Measurements from ENCODE around the gene GSTM5.
"Not testable (repeated sequence)": the region's sequence is repeated elsewhere in the genome, so short reads cannot be mapped to it uniquely, and the experiment has no call there.

GSTM5 gene

DNA sequence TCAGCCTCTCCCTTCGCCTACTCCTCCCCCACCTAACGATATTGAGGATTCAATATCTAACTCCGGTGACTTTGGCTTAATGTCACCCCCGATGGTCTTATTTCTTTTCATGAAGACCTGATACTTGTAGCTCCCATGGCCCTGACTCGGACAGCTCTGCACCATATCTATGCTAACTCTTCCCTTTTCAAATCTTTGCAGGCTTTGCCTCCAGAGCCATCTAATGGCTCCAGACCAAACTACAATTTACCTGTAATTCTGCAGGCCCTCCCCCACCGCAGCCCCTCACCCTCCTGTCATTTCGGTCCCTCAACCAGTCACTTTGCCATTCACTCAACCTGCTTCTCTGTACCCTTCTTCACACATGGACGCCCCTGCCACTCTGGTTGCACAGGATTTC, 7.9 kb upstream of the GSTM5 start:
- Histone ChIP-seq H3K27ac (no peak overlapping the region), H3K9me3 (ENCODE audit: severe bottlenecking) (peaks cover 15% of the 10 kb centered on the region), H3K36me3 (no peaks in the 10 kb centered on the region), H3K27me3 (ENCODE audit: insufficient read depth, low read depth, severe bottlenecking) (no peaks in the 10 kb centered on the region), H3K4me3 (ENCODE audit: low read depth, low read length) (no peak overlapping the region)
- no peak for DNase-seq
- TF ChIP-seq, protein P1, sequence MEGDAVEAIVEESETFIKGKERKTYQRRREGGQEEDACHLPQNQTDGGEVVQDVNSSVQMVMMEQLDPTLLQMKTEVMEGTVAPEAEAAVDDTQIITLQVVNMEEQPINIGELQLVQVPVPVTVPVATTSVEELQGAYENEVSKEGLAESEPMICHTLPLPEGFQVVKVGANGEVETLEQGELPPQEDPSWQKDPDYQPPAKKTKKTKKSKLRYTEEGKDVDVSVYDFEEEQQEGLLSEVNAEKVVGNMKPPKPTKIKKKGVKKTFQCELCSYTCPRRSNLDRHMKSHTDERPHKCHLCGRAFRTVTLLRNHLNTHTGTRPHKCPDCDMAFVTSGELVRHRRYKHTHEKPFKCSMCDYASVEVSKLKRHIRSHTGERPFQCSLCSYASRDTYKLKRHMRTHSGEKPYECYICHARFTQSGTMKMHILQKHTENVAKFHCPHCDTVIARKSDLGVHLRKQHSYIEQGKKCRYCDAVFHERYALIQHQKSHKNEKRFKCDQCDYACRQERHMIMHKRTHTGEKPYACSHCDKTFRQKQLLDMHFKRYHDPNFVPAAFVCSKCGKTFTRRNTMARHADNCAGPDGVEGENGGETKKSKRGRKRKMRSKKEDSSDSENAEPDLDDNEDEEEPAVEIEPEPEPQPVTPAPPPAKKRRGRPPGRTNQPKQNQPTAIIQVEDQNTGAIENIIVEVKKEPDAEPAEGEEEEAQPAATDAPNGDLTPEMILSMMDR (IDR thresholded peaks at IDR 0.05; ENCODE audit: low read depth, low read length) = peak; percentile 32; the same call in 1 of the 2 replicates

DNA sequence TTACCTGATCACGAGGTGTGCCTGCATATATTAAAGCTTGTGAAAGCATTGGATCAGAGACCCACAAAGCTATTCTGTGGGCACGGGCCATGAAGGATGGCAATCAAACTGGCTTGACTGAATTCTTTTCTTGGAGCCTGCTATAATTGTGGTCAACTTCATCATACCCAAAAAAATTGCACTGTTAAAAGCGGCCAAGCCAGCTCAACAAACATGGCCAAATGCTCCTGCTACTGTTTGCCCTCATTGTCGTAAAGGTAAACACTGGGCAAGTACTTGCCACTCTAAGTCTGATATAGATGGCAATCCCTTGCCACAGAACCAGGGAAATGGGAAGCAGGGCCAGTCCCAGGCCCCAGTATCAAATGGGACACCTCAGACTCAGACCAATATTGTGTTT, 6.6 kb upstream of the GSTM5 start:
- H3K27me3 ChIP-seq (ENCODE audit: insufficient read depth, low read depth, severe bottlenecking) = no peaks in the 10 kb centered on the region
- no peak for DNase-seq
- H3K9me3 ChIP-seq (ENCODE audit: severe bottlenecking) = peaks cover 15% of the 10 kb centered on the region
- TF ChIP-seq, protein P1 (IDR thresholded peaks at IDR 0.05; ENCODE audit: low read depth, low read length) = no peak
- H3K36me3 ChIP-seq = no peaks in the 10 kb centered on the region
- H3K4me3 ChIP-seq (ENCODE audit: low read depth, low read length) = no peak overlapping the region
- no peak overlapping the region for H3K27ac ChIP-seq

DNA sequence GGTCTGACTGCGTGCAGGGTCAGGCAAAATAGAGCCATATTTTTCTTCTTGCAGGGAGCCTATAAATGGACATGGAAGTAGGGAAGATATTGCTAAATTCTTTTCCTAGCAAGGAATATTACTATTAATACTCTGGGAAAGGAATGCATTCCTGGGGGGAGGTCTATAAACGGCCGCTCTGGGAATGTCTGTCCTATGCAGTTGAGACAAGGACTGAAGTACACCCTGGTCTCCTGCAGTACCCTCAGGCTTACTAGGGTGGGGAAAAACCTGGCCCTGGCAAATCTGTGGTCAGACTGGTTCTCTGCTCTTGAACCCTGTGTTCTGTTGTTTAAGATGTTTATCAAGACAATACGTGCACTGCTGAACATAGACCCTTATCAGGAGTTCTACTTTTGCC, 3.1 kb upstream of the GSTM5 start:
- H3K9me3 ChIP-seq (ENCODE audit: severe bottlenecking); H3K27me3 ChIP-seq (ENCODE audit: insufficient read depth, low read depth, severe bottlenecking); DNase-seq; H3K27ac ChIP-seq; H3K36me3 ChIP-seq; H3K4me3 ChIP-seq (ENCODE audit: low read depth, low read length): not testable (repeated sequence)

DNA sequence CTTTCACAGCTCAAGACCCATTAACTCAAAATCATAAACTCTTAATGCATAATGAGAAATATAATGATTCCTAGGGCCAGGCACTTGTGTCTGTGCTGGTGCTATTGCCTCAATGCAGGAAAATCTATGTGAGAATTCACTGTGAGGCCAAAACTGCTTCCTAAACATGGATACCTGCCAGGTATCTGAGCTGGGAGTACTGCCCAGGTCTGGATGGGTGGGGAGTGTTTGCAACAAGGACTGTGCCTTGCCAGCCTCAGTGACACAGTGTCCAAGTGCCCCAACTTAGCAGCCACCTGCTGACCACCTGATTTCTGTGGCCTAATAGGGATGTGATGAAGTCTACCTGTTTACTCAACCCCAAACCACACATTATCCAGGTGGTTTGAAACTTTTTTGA, 2.2 kb upstream of the GSTM5 start:
- not testable (repeated sequence) for H3K27ac ChIP-seq; DNase-seq; H3K36me3 ChIP-seq; H3K9me3 ChIP-seq (ENCODE audit: severe bottlenecking); H3K4me3 ChIP-seq (ENCODE audit: low read depth, low read length); H3K27me3 ChIP-seq (ENCODE audit: insufficient read depth, low read depth, severe bottlenecking)

DNA sequence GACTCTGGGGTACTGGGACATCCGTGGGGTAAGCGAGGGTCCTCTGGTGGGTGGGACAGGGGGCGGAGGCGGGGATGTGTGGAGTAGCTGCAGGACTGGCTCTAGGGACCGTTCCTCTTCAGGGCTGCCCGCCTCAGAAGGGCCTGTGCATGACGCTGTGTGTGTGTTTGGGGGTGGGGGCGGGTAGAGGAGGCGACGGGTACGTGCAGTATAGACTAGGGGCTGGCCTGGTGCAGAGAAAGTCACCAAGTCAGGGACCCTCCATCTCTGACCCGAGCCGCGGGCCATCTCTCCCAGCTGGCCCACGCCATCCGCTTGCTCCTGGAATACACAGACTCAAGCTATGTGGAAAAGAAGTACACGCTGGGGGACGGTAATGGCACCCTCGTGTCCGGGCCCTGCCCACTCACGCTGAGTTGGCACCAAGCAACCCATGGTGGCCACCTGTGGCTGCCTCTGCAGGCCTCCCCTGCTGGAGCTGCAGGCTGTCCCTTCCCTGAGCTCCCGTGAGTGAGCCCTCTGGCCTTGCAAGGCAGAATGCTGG, 342 bp downstream of the GSTM5 start:
- TF ChIP-seq, protein P1 (IDR thresholded peaks at IDR 0.05; ENCODE audit: low read depth, low read length) = no peak
- no peaks in the 10 kb centered on the region for H3K27me3 ChIP-seq (ENCODE audit: insufficient read depth, low read depth, severe bottlenecking)
- no peak overlapping the region for H3K4me3 ChIP-seq (ENCODE audit: low read depth, low read length)
- H3K9me3 ChIP-seq (ENCODE audit: severe bottlenecking) = peaks cover 8% of the 10 kb centered on the region
- no peaks in the 10 kb centered on the region for H3K36me3 ChIP-seq
- DNase-seq = no peak
- H3K27ac ChIP-seq = no peak overlapping the region

DNA sequence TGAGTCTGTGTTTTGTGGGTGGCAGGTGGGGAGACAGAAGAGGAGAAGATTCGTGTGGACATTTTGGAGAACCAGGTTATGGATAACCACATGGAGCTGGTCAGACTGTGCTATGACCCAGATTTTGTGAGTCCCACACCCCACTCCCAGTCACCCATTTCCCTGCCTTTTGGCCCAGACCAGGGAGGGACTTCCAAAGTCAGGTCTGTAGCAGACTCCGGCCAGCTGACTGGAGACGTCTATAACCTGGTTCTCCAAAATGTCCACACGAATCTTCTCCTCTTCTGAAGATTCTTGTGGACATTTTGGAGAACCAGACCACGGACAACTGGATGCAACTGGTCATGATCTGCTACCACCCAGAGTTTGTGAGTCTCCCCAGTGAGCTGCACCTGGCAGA, 1.6 kb downstream of the GSTM5 start:
- TF ChIP-seq, protein P1 (IDR thresholded peaks at IDR 0.05; ENCODE audit: low read depth, low read length) = no peak
- Histone ChIP-seq H3K36me3 (no peaks in the 10 kb centered on the region), H3K4me3 (ENCODE audit: low read depth, low read length) (no peak overlapping the region), H3K27ac (no peak overlapping the region), H3K9me3 (ENCODE audit: severe bottlenecking) (peaks cover 5% of the 10 kb centered on the region), H3K27me3 (ENCODE audit: insufficient read depth, low read depth, severe bottlenecking) (no peaks in the 10 kb centered on the region)
- no peak for DNase-seq

DNA sequence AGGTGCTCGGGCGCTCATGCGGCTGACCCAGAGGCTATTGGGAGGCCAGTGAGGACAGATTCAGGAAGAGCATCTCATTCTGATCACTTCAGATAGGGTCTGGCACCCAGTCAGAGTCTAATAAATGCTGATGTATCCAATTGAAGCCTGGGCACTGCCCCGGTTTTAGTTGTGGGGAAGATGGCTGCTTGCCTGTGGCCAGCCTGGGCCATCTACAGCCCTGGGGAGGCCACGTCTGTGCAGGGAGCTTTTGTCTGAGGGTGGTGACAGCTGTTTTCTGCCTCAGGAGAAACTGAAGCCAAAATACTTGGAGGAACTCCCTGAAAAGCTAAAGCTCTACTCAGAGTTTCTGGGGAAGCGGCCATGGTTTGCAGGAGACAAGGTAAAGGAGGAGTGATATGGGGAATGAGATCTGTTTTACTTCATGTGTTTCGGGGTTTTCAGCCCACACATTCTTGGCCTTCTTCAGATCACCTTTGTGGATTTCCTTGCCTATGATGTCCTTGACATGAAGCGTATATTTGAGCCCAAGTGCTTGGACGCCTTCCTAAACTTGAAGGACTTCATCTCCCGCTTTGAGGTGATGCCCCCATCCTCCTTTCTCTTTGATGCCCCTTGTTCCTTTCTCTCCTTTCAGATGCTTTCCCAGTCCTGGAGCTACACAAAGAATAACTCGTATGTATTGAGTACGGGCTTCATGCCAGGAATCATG, 2.8 kb downstream of the GSTM5 start:
- TF ChIP-seq, protein P1 (IDR thresholded peaks at IDR 0.05; ENCODE audit: low read depth, low read length) = no peak
- Histone ChIP-seq H3K4me3 (ENCODE audit: low read depth, low read length) (no peak overlapping the region), H3K27ac (no peak overlapping the region), H3K27me3 (ENCODE audit: insufficient read depth, low read depth, severe bottlenecking) (no peaks in the 10 kb centered on the region), H3K9me3 (ENCODE audit: severe bottlenecking) (no peaks in the 10 kb centered on the region), H3K36me3 (no peaks in the 10 kb centered on the region)
- DNase-seq = no peak
